Activated CD4-positive, alpha-beta T cell treated with anti-CD3 and anti-CD28 coated beads for 36 hours (primary cell): ENCODE data around the gene GET3. TPM values are rescaled to one million over a fixed set of nuclear protein-coding genes. Genes with fewer than 3 reads are reported as not detected.
A peak's percentile ranks its signal among the peaks of the same experiment; 100 is the strongest.

ENCODE experiments used
- ATAC-seq: fragments of 200-7000 bp; cut with Tn5 transposase; one replicate; pipeline ENCODE4 v1.10.0; 2021; ENCODE audit warnings: mild to moderate bottlenecking, moderate library complexity
- CTCF ChIA-PET: fragments of 350-600 bp; sonication (Branson Sonifier 250); formaldehyde crosslinking; loops from one replicate; lab custom pipeline; 2021; ENCODE audit warnings: antibody characterized with exemption; lab: Charles Lee
- POLR2A ChIA-PET: fragments of 350-600 bp; sonication (Branson Sonifier 250); formaldehyde crosslinking; loops from one replicate; lab custom pipeline; 2021; ENCODE audit warnings: antibody characterized with exemption, inconsistent platforms; lab: Charles Lee
- DNase-seq: peaks from one replicate; pipeline ENCODE4 v3.0.0-alpha.2; 2020
- H3K27ac Mint-ChIP-seq: one replicate; pipeline ENCODE4 v1.8.0; 2021; ENCODE audit warnings: mixed read lengths
- H3K27me3 Mint-ChIP-seq: one replicate; pipeline ENCODE4 v1.8.0; 2021; ENCODE audit warnings: mixed read lengths
- H3K36me3 Mint-ChIP-seq: one replicate; pipeline ENCODE4 v1.8.0; 2021; ENCODE audit warnings: low read depth, mixed read lengths
- H3K4me1 Mint-ChIP-seq: one replicate; pipeline ENCODE4 v1.8.0; 2021; ENCODE audit warnings: mixed read lengths
- H3K4me3 Mint-ChIP-seq: one replicate; pipeline ENCODE4 v1.8.0; 2021; ENCODE audit warnings: mild to moderate bottlenecking, moderate library complexity, mixed read lengths
- H3K9me3 Mint-ChIP-seq: one replicate; pipeline ENCODE4 v1.8.0; 2021; ENCODE audit warnings: low read depth, mixed read lengths
- intact Hi-C, 2 experiments: fragments of 100-400 bp; cut with DNase I in 1 of 2; cut with micrococcal nuclease in 1 of 2; formaldehyde crosslinking; loops; one replicate each; pipeline versions ENCODE4 v1.14.2 to v1.15.1; 2022 to 2024; cut with DNase I, micrococcal nuclease
- total RNA-seq, 2 experiments: library from RNA; stranded (reverse); gene quantifications; one replicate each; pipeline ENCODE4 v1.2.3, GENCODE V29; 2021

Gene GET3
- total RNA-seq, 2 experiments from 2014 or later = 53.7 to 61.9 TPM

DNA sequence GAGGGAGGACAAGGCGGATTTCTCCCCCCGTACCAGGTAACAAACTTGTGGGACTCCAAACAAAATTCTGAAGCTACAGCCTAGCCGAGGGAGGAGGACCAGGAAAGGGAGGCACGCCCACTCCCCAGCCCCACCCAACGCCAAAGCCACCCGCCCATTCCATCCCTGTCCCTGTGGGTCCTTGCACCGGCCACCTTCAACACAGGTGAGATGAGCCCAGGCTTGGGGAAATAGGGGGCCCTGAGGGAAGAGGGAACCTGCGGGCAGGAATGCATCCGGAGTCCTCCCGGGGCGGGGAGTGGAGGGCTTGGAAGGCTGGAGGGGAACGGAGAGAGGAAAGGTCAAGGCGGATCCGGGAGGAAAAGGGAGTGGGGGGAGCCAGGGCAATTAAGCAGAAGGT is 14.3 kb downstream of the GET3 start, which contains the start of gene BEST2:
Gene BEST2 (plus strand): TSS at position 157 of the 400 bp plus-strand sequence. CDS start 802 bp downstream, outside the sequence.
- no peak within 1 kb of the TSS for H3K4me3 Mint-ChIP-seq
- no peak within 1 kb of the TSS for H3K27ac Mint-ChIP-seq
- POLR2A ChIA-PET = no interaction called here
- ATAC-seq = no peak
- H3K4me1 Mint-ChIP-seq = peaks cover 3% of the 10 kb centered on the region
- peaks cover 8% of the 10 kb centered on the region for H3K9me3 Mint-ChIP-seq
- DNase-seq = no peak
- peaks cover 16% of the 10 kb centered on the region for H3K36me3 Mint-ChIP-seq
- peaks cover 29% of the 10 kb centered on the region for H3K27me3 Mint-ChIP-seq
- intact Hi-C loops = no loop called here
- CTCF ChIA-PET = no interaction called here

DNA sequence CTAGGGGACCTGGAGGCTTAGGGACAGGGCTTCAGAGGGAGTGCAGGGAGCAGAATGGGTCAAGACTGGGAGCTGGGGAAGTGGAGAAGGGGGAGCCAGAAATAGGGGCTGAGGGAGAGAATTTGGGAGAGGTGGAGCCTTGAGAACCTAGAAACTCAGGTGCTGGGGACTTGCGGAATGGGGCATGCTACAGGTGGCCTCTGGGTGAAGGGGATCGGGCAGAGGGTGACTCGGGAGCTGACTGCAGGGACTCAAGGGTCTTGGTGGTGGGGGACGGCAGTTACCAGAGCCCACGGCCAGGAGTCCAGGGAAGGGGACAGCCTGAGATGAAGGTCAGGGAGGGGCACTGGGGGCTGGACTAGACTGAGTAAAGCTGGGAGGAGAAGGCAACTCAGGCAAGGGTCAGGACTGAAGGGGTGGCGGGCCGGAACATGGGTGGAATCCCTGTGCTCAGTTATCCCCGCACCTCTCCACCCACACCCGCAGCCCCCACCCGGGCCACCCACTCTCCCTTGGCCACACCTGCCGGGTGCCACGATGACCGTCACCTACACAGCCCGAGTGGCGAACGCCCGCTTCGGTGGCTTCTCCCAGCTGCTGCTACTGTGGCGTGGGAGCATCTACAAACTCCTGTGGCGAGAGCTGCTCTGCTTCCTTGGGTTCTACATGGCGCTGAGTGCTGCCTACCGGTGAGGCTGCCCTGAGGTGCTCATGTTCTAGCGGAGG is 14.9 kb downstream of the GET3 start:
- no peak overlapping the region for H3K4me3 Mint-ChIP-seq
- peaks cover 12% of the 10 kb centered on the region for H3K36me3 Mint-ChIP-seq
- intact Hi-C loops = no loop called here
- H3K4me1 Mint-ChIP-seq = peaks cover 3% of the 10 kb centered on the region
- ChIA-PET CTCF (interaction anchor here (0.6 to 1.2 kb wide), 4 partner anchors 13 to 144 kb away, joined by 3 to 8 read pairs (median 4); no protein-coding TSS in a partner anchor), POLR2A (no interaction called here)
- ATAC-seq (no peak), DNase-seq (no peak)
- no peak overlapping the region for H3K27ac Mint-ChIP-seq
- H3K27me3 Mint-ChIP-seq = peaks cover 29% of the 10 kb centered on the region
- peaks cover 8% of the 10 kb centered on the region for H3K9me3 Mint-ChIP-seq

DNA sequence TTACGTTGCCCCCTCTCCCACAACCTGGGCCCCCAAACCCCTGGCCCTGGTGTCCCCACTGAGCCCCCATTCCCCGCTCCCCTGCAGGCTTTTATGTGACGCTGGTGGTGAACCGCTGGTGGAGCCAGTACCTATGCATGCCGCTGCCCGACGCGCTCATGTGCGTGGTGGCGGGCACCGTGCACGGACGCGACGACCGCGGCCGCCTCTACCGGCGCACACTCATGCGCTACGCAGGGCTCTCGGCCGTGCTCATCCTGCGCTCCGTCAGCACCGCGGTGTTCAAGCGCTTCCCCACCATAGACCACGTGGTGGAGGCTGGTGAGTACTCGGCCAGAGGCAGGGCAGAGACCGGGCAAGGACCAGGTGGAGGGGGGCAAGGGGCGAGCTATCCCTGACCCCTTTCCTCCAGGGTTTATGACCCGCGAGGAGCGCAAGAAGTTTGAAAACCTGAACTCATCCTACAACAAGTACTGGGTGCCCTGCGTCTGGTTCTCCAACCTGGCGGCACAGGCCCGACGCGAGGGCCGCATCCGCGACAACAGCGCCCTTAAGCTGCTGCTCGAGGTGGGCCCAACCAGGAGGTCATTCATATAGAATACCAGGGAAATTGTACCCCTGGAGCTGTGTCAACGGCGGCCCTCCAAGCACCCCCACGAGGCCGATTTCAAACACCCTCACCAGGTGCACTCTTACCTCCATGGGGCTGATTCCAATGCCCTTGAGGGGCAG is 17.3 kb downstream of the GET3 start:
- Mint-ChIP-seq H3K27ac (no peak overlapping the region), H3K36me3 (no peaks in the 10 kb centered on the region), H3K9me3 (no peaks in the 10 kb centered on the region), H3K4me3 (no peak overlapping the region), H3K4me1 (peaks cover 5% of the 10 kb centered on the region), H3K27me3 (peaks cover 32% of the 10 kb centered on the region)
- DNase-seq = no peak
- intact Hi-C loops = loop anchor here in 1 of 2 experiments (5.0 kb wide), 1 partner anchor 37 kb away; no protein-coding TSS in a partner anchor
- no peak for ATAC-seq
- POLR2A ChIA-PET = no interaction called here
- CTCF ChIA-PET = interaction anchor here (0.6 to 1.7 kb wide), 8 partner anchors 11 to 1055 kb away, joined by 3 to 8 read pairs (median 3); no protein-coding TSS in a partner anchor

DNA sequence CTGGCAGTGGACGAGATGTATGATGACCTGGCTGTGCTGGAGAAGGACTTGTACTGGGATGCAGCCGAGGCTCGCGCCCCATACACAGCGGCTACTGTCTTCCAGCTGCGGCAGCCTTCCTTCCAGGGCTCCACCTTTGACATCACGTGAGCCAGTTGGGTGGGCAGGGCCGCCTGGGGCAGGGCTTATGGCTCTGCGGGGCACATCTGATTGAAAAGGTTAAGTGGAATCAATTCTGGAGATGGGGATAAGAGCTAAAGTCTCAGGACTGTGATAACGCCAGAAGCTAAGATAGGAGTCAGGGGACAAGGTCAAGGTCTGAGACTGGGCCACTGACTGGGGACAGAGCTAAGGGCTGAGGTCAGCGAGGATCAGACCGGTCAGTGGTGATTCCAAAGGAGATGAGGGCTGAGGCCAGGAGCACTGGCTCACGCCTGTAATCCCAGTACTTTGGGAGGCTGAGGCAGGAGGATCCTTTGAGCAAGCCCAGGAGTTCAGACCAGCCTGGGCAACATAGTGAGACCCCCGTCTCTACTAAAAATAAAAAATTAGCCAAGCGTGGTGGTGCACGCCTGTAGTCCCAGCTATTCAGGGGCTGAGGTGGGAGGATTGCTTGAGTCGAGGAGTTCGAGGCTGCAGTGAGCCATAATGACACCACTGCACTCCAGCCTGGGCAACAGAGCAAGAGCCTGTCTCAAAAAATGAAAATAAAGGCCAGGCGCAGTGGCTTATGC is 19.0 kb downstream of the GET3 start:
- no peak for ATAC-seq
- ChIA-PET CTCF (interaction anchor here (1.0 to 12.1 kb wide), 5 partner anchors 9 to 115 kb away, joined by 3 to 153 read pairs (median 6); partner anchors contain the start of gene THSD8), POLR2A (no interaction called here)
- Mint-ChIP-seq H3K36me3 (no peaks in the 10 kb centered on the region), H3K4me3 (no peak overlapping the region), H3K27me3 (peaks cover 25% of the 10 kb centered on the region), H3K27ac (no peak overlapping the region), H3K4me1 (peaks cover 6% of the 10 kb centered on the region), H3K9me3 (no peaks in the 10 kb centered on the region)
- intact Hi-C loops = loop anchor here in 1 of 2 experiments (5.0 kb wide), 1 partner anchor 39 kb away; no protein-coding TSS in a partner anchor
- DNase-seq = no peak

DNA sequence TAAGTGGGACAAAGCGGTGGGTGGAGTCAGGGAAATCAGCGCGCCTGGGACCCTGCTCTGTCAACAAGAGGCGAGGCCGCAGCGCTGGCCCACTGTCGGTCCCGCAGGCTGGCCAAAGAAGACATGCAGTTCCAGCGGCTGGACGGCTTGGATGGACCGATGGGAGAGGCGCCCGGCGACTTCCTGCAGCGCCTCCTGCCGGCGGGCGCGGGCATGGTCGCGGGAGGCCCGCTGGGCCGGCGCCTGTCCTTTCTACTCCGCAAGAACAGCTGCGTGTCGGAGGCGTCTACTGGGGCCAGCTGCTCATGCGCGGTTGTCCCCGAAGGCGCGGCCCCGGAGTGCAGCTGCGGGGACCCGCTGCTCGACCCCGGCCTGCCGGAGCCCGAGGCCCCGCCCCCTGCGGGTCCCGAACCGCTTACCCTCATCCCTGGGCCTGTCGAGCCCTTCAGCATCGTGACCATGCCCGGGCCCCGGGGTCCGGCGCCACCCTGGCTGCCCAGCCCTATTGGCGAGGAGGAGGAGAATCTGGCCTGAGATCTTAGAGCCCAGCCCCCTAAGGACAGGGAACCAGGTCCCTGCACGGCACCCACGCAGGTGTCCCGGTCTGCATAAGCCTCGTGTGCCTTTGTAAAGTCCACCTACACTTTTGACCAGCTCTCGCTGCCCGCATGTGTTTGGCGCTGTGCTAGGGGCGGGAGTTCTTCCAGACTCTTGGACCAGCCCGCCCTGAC is 20.4 kb downstream of the GET3 start:
- intact Hi-C loops = loop anchor here (1.0 to 5.0 kb wide), 4 partner anchors 20 to 193 kb away; partner anchors contain the start of gene GET3 (in 1 of the 2)
- Mint-ChIP-seq H3K4me3 (peak overlapping the region; percentile 19), H3K4me1 (peaks cover 6% of the 10 kb centered on the region), H3K27me3 (peaks cover 20% of the 10 kb centered on the region), H3K27ac (no peak overlapping the region), H3K36me3 (no peaks in the 10 kb centered on the region), H3K9me3 (no peaks in the 10 kb centered on the region)
- ChIA-PET POLR2A (no interaction called here), CTCF (interaction anchor here (0.6 to 14.7 kb wide), 30 partner anchors 8 to 1108 kb away, joined by 3 to 451 read pairs (median 4); partner anchors contain the start of genes FBXW9, GET3, JUNB and MAN2B1)
- ATAC-seq (peak; percentile 84), DNase-seq (peak; percentile 83)

DNA sequence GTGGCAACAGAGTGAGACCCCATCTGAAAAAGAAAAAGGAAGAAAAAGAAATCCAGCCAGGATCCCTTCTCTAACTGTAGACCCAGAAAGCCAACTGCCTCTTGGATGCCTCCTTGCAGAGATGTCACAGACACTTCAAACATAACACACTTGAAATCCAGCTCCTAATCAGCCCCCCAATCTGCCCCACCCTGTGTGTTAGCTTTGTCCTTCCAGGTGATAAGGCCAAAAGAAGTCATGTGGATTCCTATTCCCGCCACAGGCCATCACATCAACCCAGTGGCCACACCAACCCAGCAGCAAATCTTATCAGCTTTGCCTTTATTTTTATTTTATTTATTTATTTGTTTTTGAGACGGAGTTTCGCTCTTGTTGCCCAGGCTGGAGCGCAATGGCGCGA is 22.4 kb downstream of the GET3 start:
- ChIA-PET CTCF (interaction anchor here (0.6 to 14.7 kb wide), 22 partner anchors 10 to 489 kb away, joined by 3 to 451 read pairs (median 4); partner anchors contain the start of genes GET3, JUNB, PRDX2 and RNASEH2A), POLR2A (interaction anchor here (0.6 kb wide), 1 partner anchor 65 kb away, joined by 4 read pairs; no protein-coding TSS in a partner anchor)
- peaks cover 6% of the 10 kb centered on the region for H3K4me1 Mint-ChIP-seq
- no peak overlapping the region for H3K27ac Mint-ChIP-seq
- intact Hi-C loops = loop anchor here (1.0 to 5.0 kb wide), 3 partner anchors 37 to 88 kb away; no protein-coding TSS in a partner anchor
- H3K27me3 Mint-ChIP-seq = peaks cover 15% of the 10 kb centered on the region
- no peaks in the 10 kb centered on the region for H3K9me3 Mint-ChIP-seq
- ATAC-seq = no peak
- no peak for DNase-seq
- no peak overlapping the region for H3K4me3 Mint-ChIP-seq
- H3K36me3 Mint-ChIP-seq = no peaks in the 10 kb centered on the region

DNA sequence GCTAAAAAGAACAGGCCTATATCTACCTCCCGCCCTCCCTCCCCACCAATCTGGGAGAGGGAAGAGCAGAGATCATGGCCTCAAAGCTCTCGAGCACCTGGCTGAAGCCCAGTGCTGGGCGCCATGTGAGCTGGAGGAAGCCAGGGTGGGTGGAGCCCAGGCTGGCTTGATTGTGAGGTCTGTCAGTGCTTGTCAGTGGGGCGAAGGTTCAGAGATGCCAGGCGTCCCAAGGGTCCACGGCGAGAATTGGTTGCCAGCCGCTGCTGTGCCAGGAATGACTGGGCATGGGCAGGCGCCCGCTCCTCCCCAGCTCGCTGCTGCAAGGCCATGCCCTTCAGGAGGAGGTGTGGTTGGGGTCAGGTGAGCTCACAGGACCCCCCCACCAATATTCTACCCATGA is 25.8 kb downstream of the GET3 start:
- no peaks in the 10 kb centered on the region for H3K9me3 Mint-ChIP-seq

DNA sequence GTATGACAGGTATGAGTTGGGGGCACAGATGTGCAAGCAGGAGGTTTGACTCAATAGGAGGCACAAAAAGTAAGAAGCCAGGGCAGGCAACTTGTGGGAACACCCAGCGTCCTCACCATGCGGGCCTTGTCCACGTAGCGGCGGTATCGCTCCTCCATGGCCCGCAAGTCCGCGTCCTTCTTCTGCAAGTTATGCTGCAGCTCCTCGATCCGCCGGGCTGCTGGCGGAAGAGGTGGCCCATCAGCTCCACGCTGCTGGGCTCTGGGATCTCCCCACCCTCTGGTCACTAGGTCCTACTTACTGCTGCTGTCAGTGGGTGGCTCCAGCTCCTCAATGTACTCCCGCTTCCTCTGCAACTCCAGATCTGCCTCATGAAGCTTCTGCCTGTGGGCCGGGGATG is 27.4 kb downstream of the GET3 start:
- Mint-ChIP-seq H3K27me3 (no peaks in the 10 kb centered on the region), H3K9me3 (no peaks in the 10 kb centered on the region), H3K4me3 (no peak overlapping the region), H3K4me1 (peaks cover 12% of the 10 kb centered on the region), H3K27ac (no peak overlapping the region), H3K36me3 (no peaks in the 10 kb centered on the region)
- POLR2A ChIA-PET = interaction anchor here (1.0 kb wide), 1 partner anchor 31 kb away, joined by 4 read pairs; no protein-coding TSS in a partner anchor
- intact Hi-C loops = no loop called here
- DNase-seq = no peak
- CTCF ChIA-PET = interaction anchor here (0.6 to 14.7 kb wide), 10 partner anchors 12 to 173 kb away, joined by 3 to 451 read pairs (median 9); partner anchors contain the start of genes CALR, JUNB, PRDX2 and RNASEH2A
- ATAC-seq = no peak

More for the DNA sequence above, 25.8 kb downstream of the GET3 start:
- peaks cover 1% of the 10 kb centered on the region for H3K27me3 Mint-ChIP-seq
- no peak overlapping the region for H3K27ac Mint-ChIP-seq
- POLR2A ChIA-PET = no interaction called here
- DNase-seq (no peak), ATAC-seq (no peak)
- CTCF ChIA-PET = interaction anchor here (0.7 to 14.7 kb wide), 7 partner anchors 9 to 238 kb away, joined by 3 to 451 read pairs (median 4); partner anchors contain the start of genes JUNB, PRDX2 and THSD8
- no peak overlapping the region for H3K4me3 Mint-ChIP-seq
- intact Hi-C loops = no loop called here
- no peaks in the 10 kb centered on the region for H3K36me3 Mint-ChIP-seq
- peaks cover 8% of the 10 kb centered on the region for H3K4me1 Mint-ChIP-seq

DNA sequence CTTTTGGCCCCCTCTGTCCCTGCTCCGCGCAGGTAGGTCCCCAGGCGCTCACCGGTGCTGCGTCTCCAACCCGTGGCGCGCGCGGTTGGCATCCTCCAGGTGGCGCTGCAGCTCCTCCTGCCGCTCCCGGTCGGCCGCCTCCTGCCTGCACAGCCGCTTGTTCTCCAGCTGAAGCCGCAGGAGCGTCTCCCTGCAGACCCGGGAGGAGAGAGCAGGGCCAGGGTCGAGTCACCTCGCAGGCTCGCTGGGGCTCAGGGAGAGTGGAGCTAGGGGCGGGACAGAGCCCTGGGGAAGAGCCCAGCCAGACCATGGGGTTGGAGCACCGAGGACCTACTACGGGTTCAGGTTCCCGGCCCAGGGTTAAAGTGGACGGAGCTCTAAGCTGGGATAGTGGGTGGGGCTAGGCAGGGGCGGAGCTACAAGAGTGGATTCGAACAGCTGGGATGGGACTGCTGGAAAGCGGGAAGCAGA is 28.8 kb downstream of the GET3 start:
- DNase-seq (peak; percentile 94), ATAC-seq (peak; percentile 83)
- Mint-ChIP-seq H3K4me3 (peak overlapping the region; percentile 17), H3K36me3 (no peaks in the 10 kb centered on the region), H3K4me1 (peaks cover 10% of the 10 kb centered on the region), H3K27me3 (no peaks in the 10 kb centered on the region), H3K27ac (no peak overlapping the region), H3K9me3 (no peaks in the 10 kb centered on the region)
- ChIA-PET CTCF (interaction anchor here (0.6 to 14.7 kb wide), 33 partner anchors 8 to 1400 kb away, joined by 3 to 451 read pairs (median 4); partner anchors contain the start of genes JUNB, PRDX2, RNASEH2A and RTBDN), POLR2A (interaction anchor here (0.6 to 1.3 kb wide), 5 partner anchors 23 to 101 kb away, joined by 3 to 12 read pairs (median 7); partner anchors contain the start of gene JUNB)
- intact Hi-C loops = loop anchor here (1.0 kb wide), 2 partner anchors 30 to 81 kb away; no protein-coding TSS in a partner anchor
